ENCODE measurements around the gene PLOD1.
A peak's percentile ranks its signal among the peaks of the same experiment; 100 is the strongest.
"Not testable (repeated sequence)": the region's sequence is repeated elsewhere in the genome, so short reads cannot be mapped to it uniquely, and the experiment has no call there.

The PLOD1 gene

GRCh38 chr1:11934302-11935056, at the start of gene PLOD1:
TSS of gene PLOD1 (plus strand) at chr1:11934717. CDS start at chr1:11934780, 63 bp downstream.
- peak within 1 kb of the TSS; percentile 54 for H3K4me3 ChIP-seq (ENCODE audit: low read depth, low read length)

- H3K4me3 ChIP-seq (ENCODE audit: low read depth, low read length): no peak overlapping the region
Observed at GRCh38 chr1:11885916-11886315, 48.6 kb upstream of the PLOD1 start.

- no peak overlapping the region for H3K4me3 ChIP-seq (ENCODE audit: low read depth, low read length)
Observed at GRCh38 chr1:11886986-11887665, 47.4 kb upstream of the PLOD1 start.

- no peak overlapping the region for H3K4me3 ChIP-seq (ENCODE audit: low read depth, low read length)
Observed at GRCh38 chr1:11887666-11888007, 46.9 kb upstream of the PLOD1 start.

- H3K4me3 ChIP-seq (ENCODE audit: low read depth, low read length): no peak overlapping the region
Observed at GRCh38 chr1:11888206-11888876, 46.2 kb upstream of the PLOD1 start.

GRCh38 chr1:11888877-11889208, 45.7 kb upstream of the PLOD1 start:
- no peak overlapping the region for H3K4me3 ChIP-seq (ENCODE audit: low read depth, low read length)

GRCh38 chr1:11891433-11892186, 42.9 kb upstream of the PLOD1 start:
- no peak overlapping the region for H3K4me3 ChIP-seq (ENCODE audit: low read depth, low read length)

- no peak overlapping the region for H3K4me3 ChIP-seq (ENCODE audit: low read depth, low read length)
Observed at GRCh38 chr1:11893907-11894251, 40.6 kb upstream of the PLOD1 start.

- H3K4me3 ChIP-seq (ENCODE audit: low read depth, low read length): not testable (repeated sequence)
Observed at GRCh38 chr1:11894501-11894900, 40.0 kb upstream of the PLOD1 start.

- H3K4me3 ChIP-seq (ENCODE audit: low read depth, low read length): no peak overlapping the region
Observed at GRCh38 chr1:11898086-11898785, 36.3 kb upstream of the PLOD1 start.

GRCh38 chr1:11898831-11899467, 35.6 kb upstream of the PLOD1 start:
- no peak overlapping the region for H3K4me3 ChIP-seq (ENCODE audit: low read depth, low read length)

- not testable (repeated sequence) for H3K4me3 ChIP-seq (ENCODE audit: low read depth, low read length)
Observed at GRCh38 chr1:11901446-11901845, 33.1 kb upstream of the PLOD1 start.

- H3K4me3 ChIP-seq (ENCODE audit: low read depth, low read length): no peak overlapping the region
Observed at GRCh38 chr1:11903210-11903609, 31.3 kb upstream of the PLOD1 start.

- not testable (repeated sequence) for H3K4me3 ChIP-seq (ENCODE audit: low read depth, low read length)
Observed at GRCh38 chr1:11904156-11904555, 30.4 kb upstream of the PLOD1 start.

- H3K4me3 ChIP-seq (ENCODE audit: low read depth, low read length): no peak overlapping the region
Observed at GRCh38 chr1:11904978-11905377, 29.5 kb upstream of the PLOD1 start.

- H3K4me3 ChIP-seq (ENCODE audit: low read depth, low read length): no peak overlapping the region
Observed at GRCh38 chr1:11906870-11907269, 27.6 kb upstream of the PLOD1 start.

GRCh38 chr1:11907275-11908094, 27.0 kb upstream of the PLOD1 start:
- no peak overlapping the region for H3K4me3 ChIP-seq (ENCODE audit: low read depth, low read length)

- peak overlapping the region; percentile 31 for H3K4me3 ChIP-seq (ENCODE audit: low read depth, low read length)
Observed at GRCh38 chr1:11908095-11908675, 26.3 kb upstream of the PLOD1 start.

- not testable (repeated sequence) for H3K4me3 ChIP-seq (ENCODE audit: low read depth, low read length)
Observed at GRCh38 chr1:11910914-11911228, 23.6 kb upstream of the PLOD1 start.
